Ascending aorta (tissue), 2 donors: ENCODE results near the gene SKI. TPM values are rescaled to one million over a fixed set of nuclear protein-coding genes. Genes with fewer than 3 reads are reported as not detected.

Source experiments
- DNase-seq, 2 donors: peaks; one replicate each; pipeline ENCODE4 v3.0.0-alpha.2; 2019; ENCODE audit warnings: low spot score in 2 of 2
- H3K27ac ChIP-seq, 2 donors: fragments of 200-600 bp; sonication (generic); one replicate each; pipeline ENCODE4 v1.5.1; 2016 to 2017; ENCODE audit warnings: mild to moderate bottlenecking in 1 of 2
- H3K27me3 ChIP-seq: fragments of 200-600 bp; sonication (generic); one replicate; pipeline ENCODE4 v1.5.1; 2017
- H3K36me3 ChIP-seq, 2 donors: fragments of 200-600 bp; sonication (generic); one replicate each; pipeline ENCODE4 v1.5.1; 2016
- H3K4me1 ChIP-seq, 2 donors: fragments of 200-600 bp; sonication (generic); one replicate each; pipeline ENCODE4 v1.5.1; 2016 to 2017; ENCODE audit warnings: mild to moderate bottlenecking in 1 of 2
- H3K4me3 ChIP-seq, 2 donors: fragments of 200-600 bp; sonication (generic); one replicate each; pipeline ENCODE4 v1.5.1; 2016 to 2017; ENCODE audit warnings: mild to moderate bottlenecking in 1 of 2
- H3K9me3 ChIP-seq, 2 donors: fragments of 200-600 bp; sonication (generic); one replicate each; pipeline ENCODE4 v1.5.1; 2016
- CTCF ChIP-seq, 3 experiments: fragments of 200-600 bp in 2 of 3; fragments of 450-650 bp in 1 of 3; sonication (generic) in 2 of 3; IDR thresholded peaks; one replicate each; pipeline ENCODE4 v1.5.1; 2016 to 2019; ENCODE audit warnings: antibody characterized with exemption in 3 of 3, mild to moderate bottlenecking in 1 of 3, moderate library complexity in 1 of 3
- intact Hi-C: fragments of 100-400 bp; cut with DNase I; formaldehyde crosslinking; loops from one replicate; pipeline ENCODE4 v1.15.1; 2023
- total RNA-seq: library from RNA; depleted of rRNA; stranded (reverse); fragments of >200 nt; gene quantifications from one replicate; pipeline ENCODE4 v1.1.0, GENCODE V29; 2016

SKI gene
- total RNA-seq, 1 donor from 2014 or later: 139 TPM

- Histone ChIP-seq H3K9me3 (no peaks in the 10 kb centered on the region), H3K4me1 (peaks cover 28 to 72% of the 10 kb centered on the region in 2 donors), H3K27ac (peak overlapping the region; percentile 92 to 95), H3K27me3 (no peaks in the 10 kb centered on the region), H3K4me3 (peak overlapping the region; percentile 80 to 81), H3K36me3 (peaks cover 6 to 13% of the 10 kb centered on the region in 2 donors)
- TF ChIP-seq CTCF (IDR thresholded peaks at IDR 0.05): no peak
- intact Hi-C loops: loop anchor here (1.0 to 5.0 kb wide), 3 partner anchors 23 to 116 kb away; no protein-coding TSS in a partner anchor
- DNase-seq: no peak
Measured at GRCh38 chr1:2313651-2314261, 85.6 kb downstream of the SKI start.

GRCh38 chr1:2314273-2314802 is 86.2 kb downstream of the SKI start:
- Histone ChIP-seq H3K27ac (peak overlapping the region; percentile 92 to 95), H3K36me3 (peaks cover 1 to 7% of the 10 kb centered on the region in 2 donors), H3K27me3 (no peaks in the 10 kb centered on the region), H3K4me1 (peaks cover 28 to 75% of the 10 kb centered on the region in 2 donors), H3K4me3 (peak overlapping the region; percentile 80 to 81), H3K9me3 (no peaks in the 10 kb centered on the region)
- intact Hi-C loops: loop anchor here (1.0 to 5.0 kb wide), 3 partner anchors 24 to 117 kb away; no protein-coding TSS in a partner anchor
- no peak for TF ChIP-seq CTCF (IDR thresholded peaks at IDR 0.05)
- DNase-seq: peak in 1 of 2 donors; percentile 87

GRCh38 chr1:2314803-2315673 is 86.9 kb downstream of the SKI start:
- Histone ChIP-seq H3K4me1 (peaks cover 28 to 73% of the 10 kb centered on the region in 2 donors), H3K4me3 (peak overlapping the region; percentile 80 to 81), H3K9me3 (no peaks in the 10 kb centered on the region), H3K27ac (peak overlapping the region; percentile 92 to 95), H3K36me3 (peaks cover 0 to 6% of the 10 kb centered on the region in 2 donors), H3K27me3 (no peaks in the 10 kb centered on the region)
- DNase-seq: no peak
- intact Hi-C loops: loop anchor here (1.0 to 5.0 kb wide), 3 partner anchors 25 to 118 kb away; no protein-coding TSS in a partner anchor
- TF ChIP-seq CTCF (IDR thresholded peaks at IDR 0.05): peak; percentile 81 to 95 (median 91)

GRCh38 chr1:2315674-2316450 is 87.7 kb downstream of the SKI start:
- peak overlapping the region; percentile 92 to 95 for H3K27ac ChIP-seq
- intact Hi-C loops: loop anchor here (2.0 kb wide), 1 partner anchor 81 kb away; no protein-coding TSS in a partner anchor
- no peak for TF ChIP-seq CTCF (IDR thresholded peaks at IDR 0.05)
- no peak for DNase-seq
- no peaks in the 10 kb centered on the region for H3K9me3 ChIP-seq
- H3K27me3 ChIP-seq: no peaks in the 10 kb centered on the region
- peak overlapping the region in 1 of 2 donors; percentile 81 for H3K4me3 ChIP-seq
- peaks cover 34 to 71% of the 10 kb centered on the region in 2 donors for H3K4me1 ChIP-seq
- H3K36me3 ChIP-seq: no peaks in the 10 kb centered on the region

GRCh38 chr1:2316451-2316961 is 88.4 kb downstream of the SKI start:
- Histone ChIP-seq H3K4me3 (no peak overlapping the region), H3K27me3 (no peaks in the 10 kb centered on the region)
- TF ChIP-seq CTCF (IDR thresholded peaks at IDR 0.05): no peak

More at GRCh38 chr1:2316451-2316961, 88.4 kb downstream of the SKI start:
- Histone ChIP-seq H3K36me3 (no peaks in the 10 kb centered on the region), H3K4me1 (peaks cover 39 to 71% of the 10 kb centered on the region in 2 donors), H3K9me3 (no peaks in the 10 kb centered on the region), H3K27ac (peak overlapping the region; percentile 92 to 95)
- DNase-seq: no peak
- intact Hi-C loops: no loop called here
